Stimulated activated naive CD8-positive, alpha-beta T cell treated with anti-CD3 and anti-CD28 coated beads, Interleukin-15, Interleukin-2, amounts not matched to agents 100 ng/mL and 50 ng/mL, for 24 hours (primary cell): ENCODE measurements around the gene HELZ.
A peak's percentile ranks its signal among the peaks of the same experiment; 100 is the strongest.

Experiments
- H3K27ac Mint-ChIP-seq: one replicate; pipeline ENCODE4 v1.8.0; 2021; ENCODE audit warnings: mild to moderate bottlenecking, mixed read lengths
- H3K27me3 Mint-ChIP-seq: one replicate; pipeline ENCODE4 v1.8.0; 2021; ENCODE audit warnings: mixed read lengths
- H3K36me3 Mint-ChIP-seq: one replicate; pipeline ENCODE4 v1.8.0; 2021; ENCODE audit warnings: low read depth, mixed read lengths
- H3K4me1 Mint-ChIP-seq: one replicate; pipeline ENCODE4 v1.8.0; 2021; ENCODE audit warnings: low read depth, mixed read lengths
- H3K4me3 Mint-ChIP-seq: one replicate; pipeline ENCODE4 v1.8.0; 2021; ENCODE audit warnings: mild to moderate bottlenecking, mixed read lengths
- H3K9me3 Mint-ChIP-seq: one replicate; pipeline ENCODE4 v1.8.0; 2021; ENCODE audit warnings: mixed read lengths

HELZ gene

DNA sequence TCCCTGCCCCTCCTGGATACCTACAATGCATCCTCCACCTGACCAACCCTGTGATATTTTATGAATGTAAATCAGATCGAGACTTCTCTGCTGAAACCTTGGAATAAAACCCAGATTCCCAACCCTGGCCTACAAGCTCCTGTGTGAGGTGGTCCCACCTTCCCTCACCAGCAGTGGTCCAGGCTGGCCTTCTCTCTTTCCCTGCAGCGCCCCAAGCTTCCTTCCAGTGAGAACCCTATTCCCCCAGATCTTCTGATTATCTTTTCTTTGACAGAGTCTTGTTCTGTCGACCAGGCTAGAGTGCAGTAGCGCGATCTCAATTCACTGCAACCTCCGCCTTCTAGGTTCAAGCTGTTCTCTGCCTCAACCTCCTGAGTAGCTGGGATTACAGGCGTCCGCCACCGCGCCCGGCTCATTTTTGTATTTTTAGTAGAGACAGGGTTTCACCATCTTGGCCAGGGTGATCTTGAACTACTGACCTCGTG lies 2.5 kb upstream of the HELZ start:
- H3K4me1 Mint-ChIP-seq: peaks cover 31% of the 10 kb centered on the region
- no peaks in the 10 kb centered on the region for H3K9me3 Mint-ChIP-seq
- H3K27me3 Mint-ChIP-seq: peaks cover 8% of the 10 kb centered on the region
- peaks cover 13% of the 10 kb centered on the region for H3K36me3 Mint-ChIP-seq
- peak overlapping the region; percentile 14 for H3K4me3 Mint-ChIP-seq
- peak overlapping the region; percentile 50 for H3K27ac Mint-ChIP-seq

- Mint-ChIP-seq H3K36me3 (peaks cover 15% of the 10 kb centered on the region), H3K27ac (no peak overlapping the region), H3K4me1 (peaks cover 34% of the 10 kb centered on the region), H3K27me3 (peaks cover 8% of the 10 kb centered on the region), H3K9me3 (no peaks in the 10 kb centered on the region), H3K4me3 (peak overlapping the region; percentile 77)
Observed at GRCh38 chr17:67246653-67247415, 1.8 kb upstream of the HELZ start.

- Mint-ChIP-seq H3K4me1 (peaks cover 39% of the 10 kb centered on the region), H3K27ac (no peak overlapping the region)
Observed at GRCh38 chr17:67246403-67246652, 1.3 kb upstream of the HELZ start.

GRCh38 chr17:67245694-67246402 lies 852 bp upstream of the HELZ start:
- Mint-ChIP-seq H3K27ac (no peak overlapping the region), H3K27me3 (peaks cover 8% of the 10 kb centered on the region), H3K4me3 (peak overlapping the region; percentile 80), H3K9me3 (no peaks in the 10 kb centered on the region), H3K36me3 (peaks cover 25% of the 10 kb centered on the region), H3K4me1 (peaks cover 44% of the 10 kb centered on the region)

More at GRCh38 chr17:67246403-67246652, 1.3 kb upstream of the HELZ start:
- peaks cover 20% of the 10 kb centered on the region for H3K36me3 Mint-ChIP-seq
- H3K9me3 Mint-ChIP-seq: no peaks in the 10 kb centered on the region
- peak overlapping the region; percentile 77 for H3K4me3 Mint-ChIP-seq
- H3K27me3 Mint-ChIP-seq: peaks cover 8% of the 10 kb centered on the region

- Mint-ChIP-seq H3K27ac (peak overlapping the region; percentile 24), H3K9me3 (no peaks in the 10 kb centered on the region), H3K4me1 (peaks cover 56% of the 10 kb centered on the region), H3K27me3 (peaks cover 8% of the 10 kb centered on the region), H3K4me3 (peak overlapping the region; percentile 90), H3K36me3 (peaks cover 36% of the 10 kb centered on the region)
Observed at GRCh38 chr17:67244431-67245072, 444 bp downstream of the HELZ start.

DNA sequence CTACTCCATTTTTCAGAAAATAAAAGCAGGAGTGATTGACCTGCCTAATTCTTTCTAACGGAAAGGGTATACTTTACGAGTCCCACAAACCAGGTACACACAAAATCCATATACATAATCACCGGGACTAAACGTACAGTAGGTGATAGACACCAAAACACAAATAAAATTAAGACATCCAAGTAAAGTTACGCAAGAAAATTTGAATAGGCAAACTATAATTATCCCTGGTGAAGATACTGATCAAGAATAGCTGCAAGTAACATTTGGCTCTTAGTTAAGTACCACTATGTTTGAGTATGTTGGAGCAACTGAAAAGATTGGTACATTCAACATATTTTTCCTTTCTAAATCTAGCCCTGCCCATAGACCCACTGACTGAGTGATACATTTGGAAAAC lies 1.7 kb downstream of the HELZ start:
- Mint-ChIP-seq H3K27ac (peak overlapping the region; percentile 24), H3K4me1 (peaks cover 56% of the 10 kb centered on the region), H3K4me3 (peak overlapping the region; percentile 90), H3K27me3 (peaks cover 8% of the 10 kb centered on the region), H3K9me3 (no peaks in the 10 kb centered on the region), H3K36me3 (peaks cover 44% of the 10 kb centered on the region)

- Mint-ChIP-seq H3K27ac (no peak overlapping the region), H3K4me3 (no peak overlapping the region), H3K36me3 (peaks cover 45% of the 10 kb centered on the region)
Observed at GRCh38 chr17:67241719-67242341, 3.2 kb downstream of the HELZ start.

GRCh38 chr17:67239597-67239996 lies 5.4 kb downstream of the HELZ start:
- Mint-ChIP-seq H3K4me1 (peaks cover 44% of the 10 kb centered on the region), H3K27ac (no peak overlapping the region), H3K36me3 (peaks cover 63% of the 10 kb centered on the region), H3K9me3 (no peaks in the 10 kb centered on the region), H3K4me3 (no peak overlapping the region), H3K27me3 (no peaks in the 10 kb centered on the region)

More at GRCh38 chr17:67241719-67242341, 3.2 kb downstream of the HELZ start:
- peaks cover 2% of the 10 kb centered on the region for H3K27me3 Mint-ChIP-seq
- peaks cover 47% of the 10 kb centered on the region for H3K4me1 Mint-ChIP-seq
- no peaks in the 10 kb centered on the region for H3K9me3 Mint-ChIP-seq

- Mint-ChIP-seq H3K27me3 (no peaks in the 10 kb centered on the region), H3K4me3 (no peak overlapping the region), H3K4me1 (peaks cover 46% of the 10 kb centered on the region), H3K36me3 (peaks cover 69% of the 10 kb centered on the region), H3K9me3 (no peaks in the 10 kb centered on the region), H3K27ac (no peak overlapping the region)
Observed at GRCh38 chr17:67238991-67239390, 6.0 kb downstream of the HELZ start.

- no peak overlapping the region for H3K4me3 Mint-ChIP-seq
- H3K27me3 Mint-ChIP-seq: no peaks in the 10 kb centered on the region
- no peaks in the 10 kb centered on the region for H3K9me3 Mint-ChIP-seq
- peaks cover 29% of the 10 kb centered on the region for H3K4me1 Mint-ChIP-seq
- peaks cover 63% of the 10 kb centered on the region for H3K36me3 Mint-ChIP-seq
- no peak overlapping the region for H3K27ac Mint-ChIP-seq
Observed at GRCh38 chr17:67232441-67232840, 12.6 kb downstream of the HELZ start.

DNA sequence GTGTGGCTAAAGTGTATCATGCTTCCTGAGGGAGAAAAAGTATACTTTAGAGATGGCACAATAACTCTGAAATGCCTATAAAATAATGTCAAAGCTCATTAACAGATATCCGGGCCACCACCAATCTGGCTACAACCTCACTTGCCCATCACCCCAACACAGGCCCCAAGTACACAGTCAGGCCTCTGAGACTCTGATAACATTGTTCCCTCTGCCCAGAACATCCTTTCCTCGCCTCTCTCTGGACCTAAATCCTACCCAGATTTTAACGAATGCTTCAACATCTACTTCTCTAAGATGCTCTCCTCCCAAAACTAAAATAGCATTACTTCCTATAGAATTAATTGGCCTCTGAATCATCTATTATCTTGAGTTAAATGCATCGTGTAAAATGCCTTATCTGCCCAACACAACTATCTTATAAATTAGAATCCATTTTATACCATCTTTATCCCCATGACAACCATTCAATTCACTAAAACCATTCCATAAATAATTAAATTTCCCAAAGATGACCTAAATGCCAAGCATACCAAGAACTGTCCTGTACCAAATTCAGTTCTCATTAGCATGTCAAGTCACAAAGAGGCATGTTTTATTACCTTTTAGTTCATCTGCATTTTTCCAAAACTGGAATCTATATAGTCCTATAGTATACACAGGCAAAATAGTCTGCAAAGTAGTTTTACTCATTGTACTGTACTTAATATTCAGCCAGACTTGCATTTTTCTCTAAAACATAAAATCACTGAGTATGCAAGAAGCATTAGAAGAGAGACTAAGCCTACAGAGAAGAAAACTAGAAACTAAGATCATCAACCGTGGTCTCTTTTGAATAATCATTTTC lies 15.7 kb downstream of the HELZ start:
- no peaks in the 10 kb centered on the region for H3K27me3 Mint-ChIP-seq
- H3K4me3 Mint-ChIP-seq: no peak overlapping the region
- H3K36me3 Mint-ChIP-seq: peaks cover 62% of the 10 kb centered on the region
- peaks cover 45% of the 10 kb centered on the region for H3K4me1 Mint-ChIP-seq
- no peaks in the 10 kb centered on the region for H3K9me3 Mint-ChIP-seq
- H3K27ac Mint-ChIP-seq: no peak overlapping the region

- Mint-ChIP-seq H3K4me3 (no peak overlapping the region), H3K4me1 (peaks cover 48% of the 10 kb centered on the region), H3K27ac (no peak overlapping the region), H3K36me3 (peaks cover 60% of the 10 kb centered on the region), H3K9me3 (no peaks in the 10 kb centered on the region), H3K27me3 (no peaks in the 10 kb centered on the region)
Observed at GRCh38 chr17:67227488-67227887, 17.5 kb downstream of the HELZ start.

DNA sequence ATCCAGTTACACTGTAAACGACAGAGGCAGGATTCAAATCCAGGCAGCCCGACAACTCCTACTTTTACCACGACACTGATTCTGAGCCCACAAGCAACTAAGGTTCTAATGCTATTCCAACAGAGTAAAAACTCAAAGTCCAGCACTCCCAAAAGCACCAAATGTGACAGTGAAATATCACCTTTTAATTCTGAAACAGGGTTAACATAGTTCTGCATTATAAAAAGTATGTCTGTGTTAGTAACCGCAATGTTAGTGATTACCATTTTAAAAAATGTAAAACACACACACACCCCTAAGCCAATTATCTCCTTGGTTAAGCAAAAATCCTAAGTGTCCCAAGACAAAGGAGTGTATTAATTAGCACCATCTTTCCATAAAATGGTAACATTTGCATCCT lies 19.7 kb downstream of the HELZ start:
- H3K27ac Mint-ChIP-seq: no peak overlapping the region
- peaks cover 46% of the 10 kb centered on the region for H3K4me1 Mint-ChIP-seq
- H3K9me3 Mint-ChIP-seq: no peaks in the 10 kb centered on the region
- no peaks in the 10 kb centered on the region for H3K27me3 Mint-ChIP-seq
- H3K36me3 Mint-ChIP-seq: peaks cover 50% of the 10 kb centered on the region
- no peak overlapping the region for H3K4me3 Mint-ChIP-seq

GRCh38 chr17:67224736-67225135 lies 20.3 kb downstream of the HELZ start:
- no peak overlapping the region for H3K27ac Mint-ChIP-seq
- H3K36me3 Mint-ChIP-seq: peaks cover 49% of the 10 kb centered on the region
- no peaks in the 10 kb centered on the region for H3K9me3 Mint-ChIP-seq
- no peak overlapping the region for H3K4me3 Mint-ChIP-seq
- no peaks in the 10 kb centered on the region for H3K27me3 Mint-ChIP-seq
- peaks cover 46% of the 10 kb centered on the region for H3K4me1 Mint-ChIP-seq
